Panc1 (cell line): ENCODE results near the gene ATXN10. TPM values are rescaled to one million over a fixed set of nuclear protein-coding genes. Genes with fewer than 3 reads are reported as not detected.

Experiments
- ATAC-seq: fragments of 200-7000 bp; cut with Tn5 transposase; 2 replicates; pipeline ENCODE4 v1.9.1; 2020; ENCODE audit warnings: mild to moderate bottlenecking, moderate library complexity
- BruUV-seq: library from RNA; stranded (reverse); fragments of 400-500 nt; replicated peaks from 2 replicates; lab custom pipeline; 2021; lab: Mats Ljungman, UMichigan
- CTCF ChIA-PET: fragments of 300-600 bp; sonication (Branson Sonifier 250); formaldehyde crosslinking; loops from one replicate; lab custom pipeline; 2022; ENCODE audit warnings: antibody characterized with exemption; lab: Charles Lee
- POLR2A ChIA-PET: fragments of 300-600 bp; sonication (Branson Sonifier 250); formaldehyde crosslinking; loops from one replicate; lab custom pipeline; 2022; ENCODE audit warnings: antibody characterized with exemption; lab: Charles Lee
- DNase-seq: peaks from one replicate; pipeline ENCODE4 v3.0.0-alpha.2; 2010; ENCODE audit warnings: low read depth, low spot score
- H3K27ac ChIP-seq: 2 replicates; pipeline ENCODE4 v1.5.1; 2011; ENCODE audit warnings: mild to moderate bottlenecking, low read length, inconsistent platforms
- H3K27me3 ChIP-seq: fragments of 200-500 bp; sonication (Bioruptor generic); 2 replicates; pipeline ENCODE4 v1.6.0; 2014; ENCODE audit warnings: low read length, inconsistent platforms; ENCODE audit not compliant: control insufficient read depth, insufficient read depth
- H3K36me3 ChIP-seq: fragments of 200-500 bp; sonication (Bioruptor generic); 2 replicates; pipeline ENCODE4 v1.5.1; 2014; ENCODE audit warnings: inconsistent platforms, mild to moderate bottlenecking, low read length, moderate library complexity; ENCODE audit not compliant: control insufficient read depth, insufficient read depth
- H3K4me1 ChIP-seq: 2 replicates; pipeline ENCODE4 v1.5.1; 2011; ENCODE audit warnings: inconsistent platforms, mild to moderate bottlenecking, low read length, moderate library complexity; ENCODE audit not compliant: control insufficient read depth, insufficient read depth
- H3K4me3 ChIP-seq, 2 experiments: 2 replicates each; pipeline ENCODE4 v1.5.1; 2011 to 2012; ENCODE audit warnings: low read depth in 2 of 2, low read length in 2 of 2, mild to moderate bottlenecking in 2 of 2, inconsistent platforms in 1 of 2, moderate library complexity in 1 of 2
- H3K9me3 ChIP-seq: fragments of 200-500 bp; sonication (Bioruptor generic); 2 replicates; pipeline ENCODE4 v1.5.1; 2014; ENCODE audit warnings: low read depth, mild to moderate bottlenecking, inconsistent platforms, low read length, moderate library complexity; ENCODE audit not compliant: control insufficient read depth, insufficient read depth
- CTCF ChIP-seq: fragments of 450-650 bp; IDR thresholded peaks from 2 replicates; pipeline ENCODE4 v1.5.1; 2017; ENCODE audit warnings: mild to moderate bottlenecking
- POLR2AphosphoS5 ChIP-seq: IDR thresholded peaks from 2 replicates; pipeline ENCODE4 v1.6.1; 2012; ENCODE audit warnings: mild to moderate bottlenecking, low read depth, low read length, moderate library complexity
- REST ChIP-seq, 2 experiments: IDR thresholded peaks; 2 replicates each; pipeline ENCODE4 v1.6.1; 2011 to 2012; ENCODE audit warnings: low read depth in 2 of 2, control low read depth in 1 of 2, low read length in 1 of 2, mild to moderate bottlenecking in 1 of 2, moderate library complexity in 1 of 2; ENCODE audit not compliant: insufficient read depth in 1 of 2
- SIN3A ChIP-seq: IDR thresholded peaks from 2 replicates; pipeline ENCODE4 v1.6.1; 2012; ENCODE audit warnings: low read depth, mild to moderate bottlenecking, low read length, moderate library complexity, borderline replicate concordance; ENCODE audit not compliant: insufficient read depth
- TCF7L2 ChIP-seq: IDR thresholded peaks from 2 replicates; pipeline ENCODE4 v1.6.1; 2011; ENCODE audit warnings: mild to moderate bottlenecking, low read depth, low read length, inconsistent platforms
- in situ Hi-C: cut with HindIII; loops from 2 replicates; pipeline ENCODE4 v1.10.0; 2016; ENCODE audit warnings: low sequenced_read_pairs, low pct_unique_long_range_greater_than_20kb
- intact Hi-C: fragments of 100-400 bp; cut with micrococcal nuclease; formaldehyde crosslinking; loops from one replicate; pipeline ENCODE4 v1.10.0; 2022; ENCODE audit not compliant: unreplicated experiment
- total RNA-seq: library from RNA; stranded (reverse); gene quantifications from one replicate; pipeline ENCODE4 v1.2.1, GENCODE V29; 2021; ENCODE audit not compliant: unreplicated experiment

ATXN10 gene
- total RNA-seq, 1 experiment from 2014 or later = 184 TPM

GRCh38 chr22:45645150-45645525 lies 26.5 kb upstream of the ATXN10 start:
- ATAC-seq (peak; percentile 53), DNase-seq (no peak)
- CTCF ChIA-PET = interaction anchor here (1.0 kb wide), 1 partner anchor 14 kb away, joined by 5 read pairs; no protein-coding TSS in a partner anchor
- BruUV-seq = no TSS peak
- POLR2A ChIA-PET = no interaction called here
- H3K4me1 ChIP-seq = no peaks in the 10 kb centered on the region
- peak overlapping the region; percentile 54; the same call in 1 of the 2 replicates for H3K27ac ChIP-seq
- no peaks in the 10 kb centered on the region for H3K27me3 ChIP-seq
- H3K9me3 ChIP-seq = no peaks in the 10 kb centered on the region
- no peaks in the 10 kb centered on the region for H3K36me3 ChIP-seq
- intact Hi-C loops (no loop called here), in situ Hi-C loops (no loop called here)
- TF ChIP-seq CTCF = no peak
- TF ChIP-seq TCF7L2 = no peak
- TF ChIP-seq POLR2AphosphoS5 = no peak
- TF ChIP-seq REST (IDR thresholded peaks at IDR 0.05; ENCODE audit: insufficient read depth in 1 of 2, low read depth in 2 of 2, low read length in 1 of 2) = no peak
- no peak for TF ChIP-seq SIN3A
- peak overlapping the region; percentile 12 to 30; a peak in 2 of 4 replicates for H3K4me3 ChIP-seq

GRCh38 chr22:45645526-45646414 lies 25.9 kb upstream of the ATXN10 start:
- no TSS peak for BruUV-seq
- DNase-seq (no peak), ATAC-seq (peak; percentile 99)
- Histone ChIP-seq H3K4me1 (no peaks in the 10 kb centered on the region), H3K4me3 (peak overlapping the region; percentile 12 to 30; a peak in 2 of 4 replicates), H3K9me3 (no peaks in the 10 kb centered on the region), H3K27ac (peak overlapping the region; percentile 54; the same call in 1 of the 2 replicates), H3K36me3 (no peaks in the 10 kb centered on the region), H3K27me3 (no peaks in the 10 kb centered on the region)
- ChIA-PET POLR2A (interaction anchor here (0.7 kb wide), 1 partner anchor 128 kb away, joined by 5 read pairs; no protein-coding TSS in a partner anchor), CTCF (interaction anchor here (0.6 to 1.0 kb wide), 2 partner anchors 13 to 248 kb away, joined by 5 to 6 read pairs; no protein-coding TSS in a partner anchor)
- in situ Hi-C loops = no loop called here
- TF ChIP-seq TCF7L2 (no peak), REST (IDR thresholded peaks at IDR 0.05; ENCODE audit: insufficient read depth in 1 of 2, low read depth in 2 of 2, low read length in 1 of 2) (0 out of 4 replicates have a peak, but pooled peaks of 1 of the 2 experiments have one; percentile 41), CTCF (peak; percentile 89), SIN3A (no peak), POLR2AphosphoS5 (no peak)
- intact Hi-C loops = no loop called here
